ENCODE results near the gene AUTS2.

- no peak for TF ChIP-seq YY1 (IDR thresholded peaks at IDR 0.05; ENCODE audit: insufficient read depth, insufficient read length)
- no peak for TF ChIP-seq SUZ12 (IDR thresholded peaks at IDR 0.05; ENCODE audit: extremely low read depth, insufficient read depth, insufficient read length)
These were observed 913.9 kb downstream of the AUTS2 start for GRCh38 chr7:70512144-70512543.
